Amygdala (tissue), 56 donors: ENCODE data around the gene HAX1.
"Not testable (repeated sequence)": the region's sequence is repeated elsewhere in the genome, so short reads cannot be mapped to it uniquely, and the experiment has no call there.

ENCODE experiments used
- DNase-seq, 56 donors: peaks; one replicate each; lab custom pipeline; 2025; lab: John Stamatoyannopoulos, UW

HAX1 gene

GRCh38 chr1:154272999-154273563, 652 bp downstream of the HAX1 start:
- peak in 1 of 56 donors; percentile 21 for DNase-seq

DNA sequence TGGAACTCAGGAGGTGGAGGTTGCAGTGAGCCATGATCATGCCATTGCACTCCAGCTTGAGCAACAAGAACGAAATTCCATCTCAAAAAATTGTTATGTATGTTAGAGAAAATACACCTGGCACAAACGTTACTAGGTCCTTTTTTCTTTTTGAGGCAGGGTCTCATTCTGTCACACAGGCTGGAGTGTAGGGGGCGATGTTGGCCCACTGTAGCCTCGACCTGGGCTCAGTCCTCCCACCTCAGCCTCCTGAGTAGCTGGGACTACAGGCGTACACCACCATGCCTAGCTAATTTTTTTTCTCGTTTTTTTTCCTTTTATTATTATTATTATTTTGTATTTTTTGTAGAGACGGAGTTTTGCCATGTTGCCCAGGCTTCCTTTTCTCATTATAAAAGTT, 4.4 kb downstream of the HAX1 start:
- DNase-seq: no peak

- DNase-seq: not testable (repeated sequence)
Measured at GRCh38 chr1:154287591-154287990, 15.2 kb downstream of the HAX1 start.

DNA sequence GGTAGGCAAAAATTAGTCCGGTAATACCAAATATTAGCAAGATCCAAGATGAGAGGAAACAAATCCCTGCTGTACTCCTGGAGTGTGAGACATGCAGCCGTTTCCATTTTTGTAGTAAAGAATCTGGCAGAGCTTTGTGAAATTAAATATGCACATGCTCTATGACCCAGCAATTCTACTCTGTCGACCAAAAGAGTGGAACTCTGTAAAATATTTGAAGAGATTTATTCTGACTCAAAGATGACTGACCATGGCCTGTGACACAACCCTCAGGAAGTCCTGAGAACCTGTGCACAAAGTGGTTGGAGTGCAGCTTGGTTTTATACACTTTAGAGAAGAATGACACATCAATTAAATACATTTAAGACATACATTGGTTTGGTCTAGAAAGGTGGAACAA, 16.2 kb downstream of the HAX1 start:
- no peak for DNase-seq

DNA sequence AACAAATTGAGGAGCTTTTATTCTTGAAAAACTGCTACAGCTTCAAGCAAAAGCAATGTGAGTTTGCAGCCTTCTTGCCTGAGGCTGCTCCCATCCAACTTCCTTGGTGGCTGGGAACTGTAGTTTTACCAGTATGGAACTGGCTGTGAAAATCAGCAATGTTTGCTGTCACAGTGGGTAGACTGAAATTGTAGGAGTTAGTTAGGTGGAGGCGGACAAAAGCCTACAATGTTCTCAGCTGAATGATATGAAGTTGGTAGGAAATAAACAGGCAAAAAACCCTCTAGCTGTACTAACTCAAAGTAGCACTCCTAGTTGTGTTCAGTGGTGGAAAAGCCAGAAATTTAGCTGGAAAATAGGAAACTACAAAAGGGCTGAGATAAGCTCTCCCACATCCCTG, 18.5 kb downstream of the HAX1 start:
- peak in 2 of 56 donors; percentile 1 to 4 for DNase-seq

- no peak for DNase-seq
Measured at GRCh38 chr1:154295408-154296235, 23.2 kb downstream of the HAX1 start.

DNA sequence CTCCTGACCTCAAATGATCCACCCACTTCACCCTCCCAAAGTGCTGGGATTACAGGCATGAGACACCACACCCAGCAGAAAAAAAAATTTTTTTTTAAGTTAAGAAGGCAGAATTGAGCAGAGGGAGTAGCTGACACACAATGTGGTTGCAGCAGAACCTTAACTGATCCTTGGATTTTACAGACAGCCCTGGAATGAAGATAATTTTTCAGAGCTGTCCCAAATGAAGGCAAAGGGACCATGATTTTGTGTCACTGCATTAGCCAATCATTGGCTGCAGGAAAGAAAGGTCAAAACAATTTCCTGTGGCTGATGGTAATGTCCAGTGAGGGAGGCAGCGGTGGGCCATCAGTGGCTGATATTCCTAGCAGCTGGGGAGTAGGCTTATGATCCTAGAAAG, 29.2 kb downstream of the HAX1 start:
- DNase-seq: no peak

DNA sequence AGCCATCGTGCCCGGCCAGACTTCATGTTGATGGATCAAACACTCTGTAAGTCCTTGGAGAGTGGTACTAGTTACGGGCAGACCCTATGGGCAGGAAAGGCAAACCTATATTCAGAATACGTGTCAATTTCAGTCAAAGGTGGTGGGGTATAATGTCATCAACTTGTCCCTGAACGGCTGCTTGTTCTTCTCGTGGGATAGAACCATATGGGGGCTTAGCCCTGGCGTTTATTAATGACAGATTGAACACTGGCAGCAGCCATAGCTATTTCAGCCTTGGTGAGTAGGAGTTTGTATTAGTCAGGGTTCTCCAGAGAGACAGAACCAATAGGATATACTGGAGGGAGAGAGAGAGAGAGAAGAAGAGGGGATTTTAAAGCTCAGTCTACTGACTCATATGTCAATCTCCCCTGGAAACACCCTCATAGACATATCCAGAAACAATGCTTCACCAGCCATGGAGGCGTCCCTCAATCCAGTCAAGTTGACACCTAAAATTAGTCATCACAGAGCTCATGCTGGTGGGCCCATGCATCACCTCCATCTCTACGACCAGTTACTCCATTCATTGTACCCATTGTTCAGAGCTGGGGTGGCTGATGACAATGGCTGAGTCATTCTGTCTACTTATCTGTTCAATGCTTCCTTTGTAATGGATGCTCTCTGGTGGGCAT, 32.4 kb downstream of the HAX1 start:
- peak in 3 of 56 donors; percentile 6 to 15 (median 11) for DNase-seq

GRCh38 chr1:154306151-154306550, 33.7 kb downstream of the HAX1 start:
- DNase-seq: no peak

- not testable (repeated sequence) for DNase-seq
Measured at GRCh38 chr1:154307670-154308270, 35.3 kb downstream of the HAX1 start.

- DNase-seq: not testable (repeated sequence)
Measured at GRCh38 chr1:154309136-154309535, 36.7 kb downstream of the HAX1 start.

GRCh38 chr1:154312229-154313065, 40.0 kb downstream of the HAX1 start:
- DNase-seq: not testable (repeated sequence)

- DNase-seq: no peak
Measured at GRCh38 chr1:154313066-154313356, 40.6 kb downstream of the HAX1 start.

- DNase-seq: not testable (repeated sequence)
Measured at GRCh38 chr1:154314226-154314625, 41.8 kb downstream of the HAX1 start.

DNA sequence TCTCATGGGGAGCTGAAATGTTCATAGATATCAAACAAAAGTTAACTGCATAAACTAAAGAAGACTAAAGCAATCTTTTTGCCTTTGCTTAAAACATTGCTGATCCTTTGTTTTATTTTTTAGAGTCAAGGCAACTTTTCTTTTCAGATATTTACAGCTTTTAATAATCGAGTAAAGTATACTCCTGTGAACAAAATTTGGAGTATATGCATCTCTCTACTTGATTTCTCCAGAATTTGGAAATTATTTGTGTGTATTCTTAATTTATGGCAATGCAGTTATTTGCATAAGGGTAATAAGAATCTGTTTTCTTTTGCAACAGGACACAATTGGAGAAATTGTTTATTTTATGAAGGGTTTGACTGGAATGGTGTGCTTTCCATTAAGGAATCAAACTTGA, 44.3 kb downstream of the HAX1 start:
- DNase-seq: no peak

DNA sequence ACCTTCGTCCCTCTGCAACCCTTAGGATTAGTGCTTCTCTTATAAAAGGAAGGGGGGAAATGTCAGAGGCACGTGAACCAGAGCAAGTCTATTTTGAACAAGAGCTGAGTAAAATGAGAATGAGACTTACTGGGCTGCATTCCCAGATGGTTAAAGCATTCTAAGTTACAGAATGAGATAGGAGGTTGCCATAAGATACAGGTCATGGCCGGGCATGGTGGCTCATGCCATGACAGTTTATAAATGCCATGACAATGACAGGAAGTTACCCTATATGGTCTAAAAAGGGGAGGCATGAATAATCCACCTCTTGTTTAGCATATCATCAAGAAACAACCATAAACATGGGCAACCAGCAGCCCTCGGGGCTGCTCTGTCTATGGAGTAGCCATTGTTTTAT, 46.0 kb downstream of the HAX1 start:
- no peak for DNase-seq

DNA sequence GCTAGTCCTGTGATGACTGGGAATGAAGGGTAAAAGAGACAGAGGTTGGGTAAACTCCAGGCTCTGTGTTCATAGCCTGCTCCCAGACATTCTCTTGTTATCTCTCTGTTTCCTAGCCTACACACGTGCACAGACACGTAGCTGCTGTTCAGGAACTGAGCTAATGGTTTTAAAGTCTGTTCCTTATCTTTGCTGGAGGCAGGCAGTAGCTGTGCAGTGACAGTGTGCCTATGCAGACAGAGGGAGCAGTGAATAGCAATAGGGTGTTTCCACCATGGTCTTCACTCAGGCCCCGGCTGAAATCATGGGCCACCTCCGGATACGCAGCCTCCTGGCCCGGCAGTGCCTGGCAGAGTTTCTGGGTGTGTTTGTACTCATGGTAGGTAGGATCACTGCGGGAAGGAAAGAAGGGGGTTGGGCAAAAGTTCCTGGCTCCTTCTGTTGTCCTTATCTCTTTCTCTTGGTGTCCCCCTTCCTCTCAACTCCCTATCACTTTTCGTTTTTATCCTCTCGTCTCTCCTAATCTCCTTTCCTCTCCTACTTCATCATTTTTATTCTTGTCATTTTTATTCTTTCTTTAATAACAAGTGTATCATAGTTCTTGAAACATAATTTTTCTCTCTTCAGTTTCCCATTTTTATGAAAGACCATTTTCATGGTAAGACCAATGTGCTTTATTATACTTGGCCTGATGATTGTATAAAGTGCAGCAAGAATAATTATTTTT, 48.6 kb downstream of the HAX1 start, which contains the start of gene AQP10:
AQP10 (plus strand) TSS at position 212 of the 727 bp plus-strand sequence; CDS start at position 275, 63 bp downstream.
- no peak for DNase-seq

DNA sequence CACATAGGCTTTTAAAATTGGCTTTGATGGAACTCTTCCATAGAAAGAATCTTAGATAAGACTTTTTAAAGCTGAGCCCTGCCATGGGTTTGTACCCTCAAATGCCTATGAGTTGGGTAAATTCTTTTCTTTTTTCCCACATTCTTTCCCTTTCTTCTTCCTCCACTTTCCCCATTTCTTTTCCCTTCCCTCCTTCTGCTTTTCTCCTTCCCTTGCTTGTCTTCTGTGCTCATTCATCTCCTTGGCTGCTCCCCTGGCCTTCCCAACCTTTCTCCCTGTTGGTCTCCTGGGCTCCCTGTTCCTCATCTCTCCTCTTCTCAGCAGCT, 49.1 kb downstream of the HAX1 start:
- not testable (repeated sequence) for DNase-seq

DNA sequence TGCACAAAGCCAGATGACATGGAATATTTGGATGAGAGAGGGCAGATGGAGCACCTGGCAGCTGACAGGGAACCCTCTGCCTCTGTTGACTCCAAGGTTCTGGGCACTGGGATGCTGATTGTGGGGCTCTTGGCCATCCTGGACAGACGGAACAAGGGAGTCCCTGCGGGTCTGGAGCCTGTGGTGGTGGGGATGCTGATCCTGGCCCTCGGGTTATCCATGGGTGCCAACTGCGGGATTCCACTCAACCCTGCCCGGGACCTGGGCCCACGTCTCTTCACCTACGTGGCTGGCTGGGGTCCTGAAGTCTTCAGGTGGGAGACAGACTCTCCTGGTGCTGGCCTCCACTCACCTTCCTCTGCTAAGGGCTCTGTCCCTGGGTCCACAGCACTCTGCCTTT, 51.1 kb downstream of the HAX1 start:
- DNase-seq: no peak

- peak in 1 of 56 donors; percentile 14 for DNase-seq
Measured at GRCh38 chr1:154324241-154324640, 51.8 kb downstream of the HAX1 start.
